T-helper 1 cell (primary cell): ENCODE results near the gene ENAH.

Source experiments
- DNase-seq, 5 donors: peaks; one replicate each; pipeline ENCODE4 v3.0.0-alpha.2; 2012 to 2020

ENAH gene

GRCh38 chr1:225601902-225602589 lies 50.9 kb downstream of the ENAH start:
- no peak for DNase-seq

GRCh38 chr1:225598847-225599246 lies 54.1 kb downstream of the ENAH start:
- no peak for DNase-seq

- DNase-seq: no peak
Measured at GRCh38 chr1:225597926-225598575, 54.9 kb downstream of the ENAH start.

GRCh38 chr1:225596736-225597135 lies 56.2 kb downstream of the ENAH start:
- DNase-seq: no peak

GRCh38 chr1:225595974-225596551 lies 56.9 kb downstream of the ENAH start:
- DNase-seq: no peak

- DNase-seq: no peak
Measured at GRCh38 chr1:225595452-225595851, 57.5 kb downstream of the ENAH start.

- no peak for DNase-seq
Measured at GRCh38 chr1:225593414-225593813, 59.5 kb downstream of the ENAH start.

GRCh38 chr1:225592362-225593025 lies 60.4 kb downstream of the ENAH start:
- no peak for DNase-seq

- DNase-seq: no peak
Measured at GRCh38 chr1:225587310-225587709, 65.6 kb downstream of the ENAH start.

- DNase-seq: no peak
Measured at GRCh38 chr1:225581186-225581585, 71.7 kb downstream of the ENAH start.

GRCh38 chr1:225580238-225581099 lies 72.5 kb downstream of the ENAH start:
- DNase-seq: no peak

GRCh38 chr1:225578251-225578977 lies 74.5 kb downstream of the ENAH start:
- DNase-seq: no peak

GRCh38 chr1:225577241-225577640 lies 75.7 kb downstream of the ENAH start:
- DNase-seq: no peak

- DNase-seq: no peak
Measured at GRCh38 chr1:225573216-225573615, 79.7 kb downstream of the ENAH start.

- DNase-seq: no peak
Measured at GRCh38 chr1:225572422-225572821, 80.5 kb downstream of the ENAH start.

- no peak for DNase-seq
Measured at GRCh38 chr1:225567789-225568188, 85.1 kb downstream of the ENAH start.

- DNase-seq: no peak
Measured at GRCh38 chr1:225565847-225566246, 87.1 kb downstream of the ENAH start.

- no peak for DNase-seq
Measured at GRCh38 chr1:225561675-225562074, 91.2 kb downstream of the ENAH start.

- no peak for DNase-seq
Measured at GRCh38 chr1:225559902-225560301, 93.0 kb downstream of the ENAH start.

GRCh38 chr1:225559326-225559725 lies 93.6 kb downstream of the ENAH start:
- no peak for DNase-seq

GRCh38 chr1:225556694-225557093 lies 96.2 kb downstream of the ENAH start:
- DNase-seq: no peak

GRCh38 chr1:225555821-225556220 lies 97.1 kb downstream of the ENAH start:
- no peak for DNase-seq
